SU-DHL-6 (cell line): ENCODE measurements around the gene TMEM168.

Experiments used
- EZH2phosphoT487 ChIP-seq: fragments of 200-600 bp; sonication (generic), shearing (Covaris generic); conservative IDR thresholded peaks from 2 replicates; pipeline ENCODE4 v1.6.1; 2018; ENCODE audit warnings: mild to moderate bottlenecking, antibody characterized with exemption, low read length, moderate library complexity, mixed read lengths
- TF ChIP-seq, protein P1 (sequence below): fragments of 200-600 bp; sonication (generic); IDR thresholded peaks from one replicate; pipeline ENCODE4 v1.5.1; 2017; ENCODE audit warnings: antibody characterized with exemption, mild to moderate bottlenecking, low read length, moderate library complexity; ENCODE audit not compliant: insufficient read depth, poor library complexity, severe bottlenecking

DNA sequence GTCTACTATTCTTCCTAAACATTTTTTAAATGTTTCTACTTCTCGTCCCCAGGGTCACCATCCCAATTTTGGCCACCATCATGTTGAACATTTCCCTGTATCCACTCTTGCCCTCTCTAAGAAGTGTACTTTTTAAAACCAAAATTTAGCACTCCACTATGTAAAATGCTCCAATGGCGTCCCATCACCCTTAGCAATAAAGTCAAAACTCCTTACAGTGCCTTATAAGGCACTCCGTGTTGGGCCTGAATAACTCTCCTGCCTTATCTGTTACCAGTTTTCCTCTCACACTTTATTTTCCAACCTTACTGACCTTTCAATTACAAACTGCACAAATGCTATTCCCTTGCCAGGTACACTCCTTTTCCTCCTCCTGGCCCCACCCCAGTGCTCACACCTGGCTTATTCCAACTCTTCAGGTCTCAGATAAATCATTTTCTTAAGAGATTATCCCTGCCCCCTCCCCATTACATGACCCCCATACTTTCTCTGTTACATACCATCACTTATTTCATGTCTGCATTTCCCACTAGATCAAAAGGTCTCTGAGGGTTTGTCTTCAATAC is 1.3 kb downstream of the TMEM168 start:
- no peak for TF ChIP-seq EZH2phosphoT487
- TF ChIP-seq, protein P1, sequence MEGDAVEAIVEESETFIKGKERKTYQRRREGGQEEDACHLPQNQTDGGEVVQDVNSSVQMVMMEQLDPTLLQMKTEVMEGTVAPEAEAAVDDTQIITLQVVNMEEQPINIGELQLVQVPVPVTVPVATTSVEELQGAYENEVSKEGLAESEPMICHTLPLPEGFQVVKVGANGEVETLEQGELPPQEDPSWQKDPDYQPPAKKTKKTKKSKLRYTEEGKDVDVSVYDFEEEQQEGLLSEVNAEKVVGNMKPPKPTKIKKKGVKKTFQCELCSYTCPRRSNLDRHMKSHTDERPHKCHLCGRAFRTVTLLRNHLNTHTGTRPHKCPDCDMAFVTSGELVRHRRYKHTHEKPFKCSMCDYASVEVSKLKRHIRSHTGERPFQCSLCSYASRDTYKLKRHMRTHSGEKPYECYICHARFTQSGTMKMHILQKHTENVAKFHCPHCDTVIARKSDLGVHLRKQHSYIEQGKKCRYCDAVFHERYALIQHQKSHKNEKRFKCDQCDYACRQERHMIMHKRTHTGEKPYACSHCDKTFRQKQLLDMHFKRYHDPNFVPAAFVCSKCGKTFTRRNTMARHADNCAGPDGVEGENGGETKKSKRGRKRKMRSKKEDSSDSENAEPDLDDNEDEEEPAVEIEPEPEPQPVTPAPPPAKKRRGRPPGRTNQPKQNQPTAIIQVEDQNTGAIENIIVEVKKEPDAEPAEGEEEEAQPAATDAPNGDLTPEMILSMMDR: no peak
